CD4-positive, alpha-beta T cell treated with Interleukin-1 beta for 1 hour (primary cell): Measurements from ENCODE around the gene THEM4.

Experiments used
- DNase-seq, 2 donors: peaks; one replicate each; pipeline ENCODE4 v3.0.0-alpha.2; 2020 to 2022

THEM4 gene

GRCh38 chr1:151909167-151910149 is at the start of gene THEM4:
THEM4 (minus strand) TSS chr1:151909511; CDS start chr1:151909458, 53 bp downstream.
- peak; percentile 92 to 93 for DNase-seq

GRCh38 chr1:151958959-151959358 is 49.6 kb upstream of the THEM4 start:
- DNase-seq: no peak

- no peak for DNase-seq
Measured at GRCh38 chr1:151956957-151957497, 47.7 kb upstream of the THEM4 start.

- DNase-seq: no peak
Measured at GRCh38 chr1:151953409-151954094, 44.2 kb upstream of the THEM4 start.

GRCh38 chr1:151952811-151953210 is 43.5 kb upstream of the THEM4 start:
- DNase-seq: no peak

GRCh38 chr1:151949371-151950193 is 40.3 kb upstream of the THEM4 start:
- DNase-seq: no peak

- DNase-seq: no peak
Measured at GRCh38 chr1:151948506-151948905, 39.2 kb upstream of the THEM4 start.

- DNase-seq: no peak
Measured at GRCh38 chr1:151947140-151947539, 37.8 kb upstream of the THEM4 start.

- peak; percentile 94 to 95 for DNase-seq
Measured at GRCh38 chr1:151945725-151946722, 36.7 kb upstream of the THEM4 start.

GRCh38 chr1:151944857-151945575 is 35.7 kb upstream of the THEM4 start:
- DNase-seq: peak in 1 of 2 donors; percentile 28

GRCh38 chr1:151944126-151944856 is 35.0 kb upstream of the THEM4 start:
- peak; percentile 36 to 63 for DNase-seq

- no peak for DNase-seq
Measured at GRCh38 chr1:151943591-151943990, 34.3 kb upstream of the THEM4 start.

- no peak for DNase-seq
Measured at GRCh38 chr1:151942882-151943281, 33.6 kb upstream of the THEM4 start.

- DNase-seq: no peak
Measured at GRCh38 chr1:151940541-151940940, 31.2 kb upstream of the THEM4 start.

GRCh38 chr1:151939779-151940178 is 30.5 kb upstream of the THEM4 start:
- no peak for DNase-seq

- no peak for DNase-seq
Measured at GRCh38 chr1:151939141-151939540, 29.8 kb upstream of the THEM4 start.

GRCh38 chr1:151936653-151937052 is 27.3 kb upstream of the THEM4 start:
- no peak for DNase-seq

GRCh38 chr1:151935894-151936602 is 26.7 kb upstream of the THEM4 start:
- no peak for DNase-seq

GRCh38 chr1:151935154-151935553 is 25.8 kb upstream of the THEM4 start:
- no peak for DNase-seq
